Measurements from ENCODE around the gene UTP25.

GRCh38 chr1:209895709-209896108 is 67.9 kb downstream of the UTP25 start:
- TF ChIP-seq CTCF (IDR thresholded peaks at IDR 0.05) (no peak), POLR2A (IDR thresholded peaks at IDR 0.05) (no peak)
